GM18873 (cell line): ENCODE measurements around the gene CHKB.
"Not testable (repeated sequence)": the region's sequence is repeated elsewhere in the genome, so short reads cannot be mapped to it uniquely, and the experiment has no call there.

Experiments
- ATAC-seq: cut with Tn5 transposase; IDR thresholded peaks from one replicate; pipeline ENCODE4 v1.9.1; 2021; ENCODE audit warnings: mild to moderate bottlenecking, moderate library complexity, moderate number of reproducible peaks; ENCODE audit not compliant: unreplicated experiment, low FRiP score

The CHKB gene

GRCh38 chr22:50533856-50534711, 48.6 kb downstream of the CHKB start:
- ATAC-seq, result not testable (repeated sequence)

GRCh38 chr22:50532824-50533796, 49.5 kb downstream of the CHKB start:
- ATAC-seq, result no peak

- no peak for ATAC-seq
These were observed 50.5 kb downstream of the CHKB start for GRCh38 chr22:50531962-50532674.

- ATAC-seq, result no peak
These were observed 51.1 kb downstream of the CHKB start for GRCh38 chr22:50531546-50531961.

GRCh38 chr22:50530877-50531545, 51.6 kb downstream of the CHKB start:
- ATAC-seq, result no peak

GRCh38 chr22:50530580-50530876, 52.1 kb downstream of the CHKB start:
- ATAC-seq, result no peak

- ATAC-seq, result no peak
These were observed 52.6 kb downstream of the CHKB start, which contains the start of gene TYMP for GRCh38 chr22:50529897-50530579. TYMP (minus strand) TSS chr22:50530012; CDS start chr22:50529709, 303 bp downstream.

GRCh38 chr22:50529416-50529896, 53.2 kb downstream of the CHKB start:
- ATAC-seq, result no peak
